Karpas-422 (cell line): Measurements from ENCODE around the gene NMNAT2. TPM values are rescaled to one million over a fixed set of nuclear protein-coding genes. Genes with fewer than 3 reads are reported as not detected.

ENCODE experiments used
- DNase-seq: peaks from one replicate; pipeline ENCODE4 v3.0.0-alpha.2; 2015
- H2AFZ ChIP-seq: fragments of 200-600 bp; sonication (generic); 2 replicates; pipeline ENCODE4 v1.6.1; 2014; ENCODE audit warnings: antibody characterized with exemption, low read length, mixed read lengths
- H3K27ac ChIP-seq: fragments of 200-600 bp; sonication (generic); 2 replicates; pipeline ENCODE4 v1.5.1; 2014; ENCODE audit warnings: mild to moderate bottlenecking, low read length, moderate library complexity
- H3K27me3 ChIP-seq: fragments of 200-600 bp; sonication (generic); 2 replicates; pipeline ENCODE4 v1.6.1; 2014; ENCODE audit warnings: low read length, mixed read lengths
- H3K36me3 ChIP-seq: fragments of 200-600 bp; sonication (generic); 2 replicates; pipeline ENCODE4 v1.6.1; 2014; ENCODE audit warnings: low read length, mixed read lengths; ENCODE audit not compliant: insufficient read depth
- H3K4me1 ChIP-seq: fragments of 200-600 bp; sonication (generic); 2 replicates; pipeline ENCODE4 v1.6.1; 2014; ENCODE audit warnings: mild to moderate bottlenecking, low read length, mixed read lengths
- H3K4me2 ChIP-seq: fragments of 200-600 bp; sonication (generic); 2 replicates; pipeline ENCODE4 v1.6.1; 2014; ENCODE audit warnings: low read length, low read depth, mild to moderate bottlenecking; ENCODE audit not compliant: poor library complexity, severe bottlenecking
- H3K4me3 ChIP-seq: fragments of 200-600 bp; sonication (generic); 2 replicates; pipeline ENCODE4 v1.5.1; 2014; ENCODE audit warnings: mild to moderate bottlenecking, antibody characterized with exemption, low read length, mixed read lengths
- H3K79me2 ChIP-seq: fragments of 200-600 bp; sonication (generic); 2 replicates; pipeline ENCODE4 v1.6.1; 2014; ENCODE audit warnings: mild to moderate bottlenecking, low read length, mixed read lengths
- H3K9ac ChIP-seq: fragments of 200-600 bp; sonication (generic); 2 replicates; pipeline ENCODE4 v1.6.0; 2014; ENCODE audit warnings: low read length
- H3K9me2 ChIP-seq: fragments of 200-600 bp; sonication (generic), shearing (Covaris generic); replicated peaks from 2 replicates; pipeline ENCODE4 v1.6.0; 2014; ENCODE audit warnings: mild to moderate bottlenecking, low read length, moderate library complexity; ENCODE audit not compliant: insufficient read depth
- H3K9me3 ChIP-seq: fragments of 300-700, 200-600 bp; sonication (generic); 2 replicates; pipeline ENCODE4 v1.6.1; 2014; ENCODE audit warnings: low read length, mixed read lengths
- H4K20me1 ChIP-seq: fragments of 200-600 bp; sonication (generic); 2 replicates; pipeline ENCODE4 v1.6.1; 2014; ENCODE audit warnings: mild to moderate bottlenecking, antibody characterized with exemption, low read length, low read depth; ENCODE audit not compliant: insufficient read depth
- total RNA-seq: library from RNA; depleted of rRNA; stranded (reverse); fragments of >200 nt; shearing (Covaris generic); gene quantifications from 2 replicates; pipeline ENCODE4 v1.2.3, GENCODE V29; 2014; ENCODE audit warnings: low replicate concordance

NMNAT2 gene
- total RNA-seq, 1 experiment from 2014 or later, result not detected

GRCh38 chr1:183368213-183369108 lies 49.7 kb downstream of the NMNAT2 start:
- Histone ChIP-seq H3K36me3 (no peaks in the 10 kb centered on the region), H3K79me2 (no peaks in the 10 kb centered on the region), H3K9ac (no peak overlapping the region), H2AFZ (no peak overlapping the region), H3K4me1 (no peaks in the 10 kb centered on the region), H4K20me1 (no peaks in the 10 kb centered on the region), H3K9me2 (no peaks in the 10 kb centered on the region), H3K27ac (no peak overlapping the region), H3K27me3 (no peaks in the 10 kb centered on the region), H3K4me2 (no peak overlapping the region), H3K4me3 (no peak overlapping the region), H3K9me3 (no peaks in the 10 kb centered on the region)
- no peak for DNase-seq

- Histone ChIP-seq H3K4me2 (no peak overlapping the region), H3K27ac (no peak overlapping the region), H3K79me2 (no peaks in the 10 kb centered on the region), H3K4me3 (no peak overlapping the region), H3K9me3 (no peaks in the 10 kb centered on the region), H4K20me1 (no peaks in the 10 kb centered on the region), H3K4me1 (no peaks in the 10 kb centered on the region), H3K36me3 (no peaks in the 10 kb centered on the region), H2AFZ (no peak overlapping the region), H3K9me2 (no peaks in the 10 kb centered on the region), H3K9ac (no peak overlapping the region), H3K27me3 (no peaks in the 10 kb centered on the region)
- no peak for DNase-seq
Measured at GRCh38 chr1:183366116-183366515, 52.1 kb downstream of the NMNAT2 start.

- Histone ChIP-seq H4K20me1 (no peaks in the 10 kb centered on the region), H3K27me3 (no peaks in the 10 kb centered on the region), H3K36me3 (no peaks in the 10 kb centered on the region)
Measured at GRCh38 chr1:183365676-183366075, 52.5 kb downstream of the NMNAT2 start.

GRCh38 chr1:183365093-183365492 lies 53.1 kb downstream of the NMNAT2 start:
- Histone ChIP-seq H3K27ac (no peak overlapping the region), H3K9ac (no peak overlapping the region), H3K4me1 (no peaks in the 10 kb centered on the region), H3K9me2 (no peaks in the 10 kb centered on the region), H3K4me2 (no peak overlapping the region), H3K79me2 (no peaks in the 10 kb centered on the region), H3K27me3 (no peaks in the 10 kb centered on the region), H3K36me3 (no peaks in the 10 kb centered on the region), H2AFZ (no peak overlapping the region), H3K9me3 (no peaks in the 10 kb centered on the region), H3K4me3 (no peak overlapping the region), H4K20me1 (no peaks in the 10 kb centered on the region)
- no peak for DNase-seq

More at GRCh38 chr1:183365676-183366075, 52.5 kb downstream of the NMNAT2 start:
- H3K27ac ChIP-seq, result no peak overlapping the region
- no peaks in the 10 kb centered on the region for H3K9me3 ChIP-seq
- no peaks in the 10 kb centered on the region for H3K4me1 ChIP-seq
- no peak overlapping the region for H2AFZ ChIP-seq
- no peaks in the 10 kb centered on the region for H3K79me2 ChIP-seq
- H3K9me2 ChIP-seq, result no peaks in the 10 kb centered on the region
- no peak for DNase-seq
- no peak overlapping the region for H3K4me2 ChIP-seq
- H3K9ac ChIP-seq, result no peak overlapping the region
- no peak overlapping the region for H3K4me3 ChIP-seq

DNA sequence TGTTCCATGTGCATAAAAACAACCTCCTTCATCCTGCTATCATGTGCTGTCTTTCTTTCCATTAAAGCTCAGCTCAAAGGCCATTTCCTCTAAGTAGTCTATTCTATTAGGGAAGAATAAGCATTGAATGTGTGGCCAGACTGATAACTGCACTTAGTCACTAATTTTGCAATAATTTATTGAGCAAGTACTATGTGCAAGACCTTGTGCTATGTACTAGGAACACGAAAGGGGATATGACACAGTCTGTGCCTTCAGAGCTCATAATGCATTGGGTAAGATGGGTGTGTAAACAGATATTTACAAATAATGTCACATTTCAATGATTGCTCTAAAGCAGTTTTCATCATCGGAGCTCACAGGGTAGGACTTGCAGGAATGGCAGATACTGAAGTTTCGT lies 54.2 kb downstream of the NMNAT2 start:
- Histone ChIP-seq H3K27me3 (no peaks in the 10 kb centered on the region), H4K20me1 (no peaks in the 10 kb centered on the region), H3K4me2 (no peak overlapping the region), H3K4me3 (no peak overlapping the region), H2AFZ (no peak overlapping the region), H3K27ac (no peak overlapping the region), H3K36me3 (no peaks in the 10 kb centered on the region), H3K9me3 (no peaks in the 10 kb centered on the region), H3K4me1 (no peaks in the 10 kb centered on the region), H3K9ac (no peak overlapping the region), H3K79me2 (no peaks in the 10 kb centered on the region), H3K9me2 (no peaks in the 10 kb centered on the region)
- no peak for DNase-seq

- Histone ChIP-seq H3K4me1 (no peaks in the 10 kb centered on the region), H3K4me2 (no peak overlapping the region), H3K9me3 (no peaks in the 10 kb centered on the region)
Measured at GRCh38 chr1:183361081-183361480, 57.1 kb downstream of the NMNAT2 start.

GRCh38 chr1:183360473-183360872 lies 57.7 kb downstream of the NMNAT2 start:
- H3K9me2 ChIP-seq, result no peaks in the 10 kb centered on the region
- H3K27me3 ChIP-seq, result no peaks in the 10 kb centered on the region
- H3K4me1 ChIP-seq, result no peaks in the 10 kb centered on the region
- H3K4me2 ChIP-seq, result no peak overlapping the region
- no peak overlapping the region for H3K27ac ChIP-seq
- no peak for DNase-seq
- H3K4me3 ChIP-seq, result no peak overlapping the region
- no peaks in the 10 kb centered on the region for H3K36me3 ChIP-seq
- no peaks in the 10 kb centered on the region for H3K9me3 ChIP-seq
- H3K9ac ChIP-seq, result no peak overlapping the region
- no peaks in the 10 kb centered on the region for H4K20me1 ChIP-seq
- no peaks in the 10 kb centered on the region for H3K79me2 ChIP-seq
- H2AFZ ChIP-seq, result no peak overlapping the region

More at GRCh38 chr1:183361081-183361480, 57.1 kb downstream of the NMNAT2 start:
- H3K27me3 ChIP-seq, result no peaks in the 10 kb centered on the region
- no peak overlapping the region for H3K4me3 ChIP-seq
- H3K79me2 ChIP-seq, result no peaks in the 10 kb centered on the region
- no peak overlapping the region for H3K27ac ChIP-seq
- no peaks in the 10 kb centered on the region for H3K9me2 ChIP-seq
- H3K36me3 ChIP-seq, result no peaks in the 10 kb centered on the region
- no peak overlapping the region for H3K9ac ChIP-seq
- no peak for DNase-seq
- no peaks in the 10 kb centered on the region for H4K20me1 ChIP-seq
- H2AFZ ChIP-seq, result no peak overlapping the region

- H3K27ac ChIP-seq, result no peak overlapping the region
- no peak overlapping the region for H3K4me2 ChIP-seq
- no peaks in the 10 kb centered on the region for H3K9me3 ChIP-seq
- H2AFZ ChIP-seq, result no peak overlapping the region
- H3K9me2 ChIP-seq, result no peaks in the 10 kb centered on the region
- H3K4me1 ChIP-seq, result no peaks in the 10 kb centered on the region
- H3K79me2 ChIP-seq, result no peaks in the 10 kb centered on the region
- H3K36me3 ChIP-seq, result no peaks in the 10 kb centered on the region
- no peaks in the 10 kb centered on the region for H3K27me3 ChIP-seq
- no peak overlapping the region for H3K4me3 ChIP-seq
- no peaks in the 10 kb centered on the region for H4K20me1 ChIP-seq
- DNase-seq, result no peak
- H3K9ac ChIP-seq, result no peak overlapping the region
Measured at GRCh38 chr1:183356534-183357182, 61.5 kb downstream of the NMNAT2 start.
